D721Med (cell line): Measurements from ENCODE around the gene ETV5.

ENCODE experiments used
- DNase-seq: peaks from one replicate; pipeline ENCODE4 v3.0.0; 2011; ENCODE audit warnings: low spot score; ENCODE audit not compliant: insufficient read length
- FAIRE-seq: peaks from 2 replicates; lab custom pipeline; 2011; peaks lifted over from hg19 to GRCh38; lab: Jason Lieb, UNC
- TF ChIP-seq, protein P1 (sequence below): IDR thresholded peaks from 2 replicates; pipeline ENCODE4 v1.5.1; 2012; ENCODE audit warnings: mild to moderate bottlenecking, control low read depth; ENCODE audit not compliant: insufficient read depth; ENCODE audit errors: missing control alignments

ETV5 gene

GRCh38 chr3:186124592-186124991, 15.7 kb upstream of the ETV5 start:
- no peak for FAIRE-seq

DNA sequence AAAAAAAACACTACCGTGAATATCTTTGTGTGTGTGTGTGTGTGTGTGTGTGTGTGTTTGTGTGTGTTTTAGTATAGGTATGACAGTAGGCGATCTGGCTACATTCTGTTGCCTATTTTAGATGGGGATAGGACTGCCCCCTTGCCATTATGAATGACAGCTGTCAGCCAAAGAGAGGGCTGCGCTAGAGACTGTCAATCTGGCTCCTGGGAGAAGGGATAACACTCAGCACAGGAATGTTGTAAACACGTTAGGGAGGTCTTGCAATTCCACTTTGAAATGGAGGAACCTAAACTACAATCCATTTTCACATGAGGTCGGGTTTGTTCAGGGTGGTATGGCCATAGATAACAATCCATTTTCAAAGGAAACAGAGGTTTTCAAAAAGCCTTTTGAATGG, 14.1 kb upstream of the ETV5 start:
- no peak for DNase-seq
- TF ChIP-seq, protein P1, sequence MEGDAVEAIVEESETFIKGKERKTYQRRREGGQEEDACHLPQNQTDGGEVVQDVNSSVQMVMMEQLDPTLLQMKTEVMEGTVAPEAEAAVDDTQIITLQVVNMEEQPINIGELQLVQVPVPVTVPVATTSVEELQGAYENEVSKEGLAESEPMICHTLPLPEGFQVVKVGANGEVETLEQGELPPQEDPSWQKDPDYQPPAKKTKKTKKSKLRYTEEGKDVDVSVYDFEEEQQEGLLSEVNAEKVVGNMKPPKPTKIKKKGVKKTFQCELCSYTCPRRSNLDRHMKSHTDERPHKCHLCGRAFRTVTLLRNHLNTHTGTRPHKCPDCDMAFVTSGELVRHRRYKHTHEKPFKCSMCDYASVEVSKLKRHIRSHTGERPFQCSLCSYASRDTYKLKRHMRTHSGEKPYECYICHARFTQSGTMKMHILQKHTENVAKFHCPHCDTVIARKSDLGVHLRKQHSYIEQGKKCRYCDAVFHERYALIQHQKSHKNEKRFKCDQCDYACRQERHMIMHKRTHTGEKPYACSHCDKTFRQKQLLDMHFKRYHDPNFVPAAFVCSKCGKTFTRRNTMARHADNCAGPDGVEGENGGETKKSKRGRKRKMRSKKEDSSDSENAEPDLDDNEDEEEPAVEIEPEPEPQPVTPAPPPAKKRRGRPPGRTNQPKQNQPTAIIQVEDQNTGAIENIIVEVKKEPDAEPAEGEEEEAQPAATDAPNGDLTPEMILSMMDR, result no peak
- FAIRE-seq, result no peak

More at GRCh38 chr3:186124592-186124991, 15.7 kb upstream of the ETV5 start:
- DNase-seq, result no peak
- TF ChIP-seq, protein P1, result no peak

DNA sequence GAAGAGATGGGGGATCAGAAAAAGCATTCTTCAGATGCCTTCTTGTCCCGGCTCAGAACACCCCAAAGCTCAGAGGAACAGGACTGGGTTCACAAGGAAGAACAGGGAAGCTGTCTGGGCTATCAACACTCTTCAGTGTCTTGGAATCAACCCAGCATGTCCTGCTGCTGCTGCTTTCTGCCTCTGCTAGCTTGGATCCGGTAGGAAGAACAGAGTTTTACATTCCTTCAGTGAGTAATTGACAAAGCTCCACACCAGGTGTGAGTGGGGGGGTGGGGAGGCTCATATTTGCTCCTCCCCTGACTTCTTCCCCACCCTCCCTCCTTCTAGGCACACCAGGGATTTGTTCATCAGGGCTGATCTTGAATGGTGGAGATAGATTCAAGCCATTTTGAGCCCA, 13.1 kb upstream of the ETV5 start:
- TF ChIP-seq, protein P1, result no peak
- FAIRE-seq (no peak), DNase-seq (no peak)

GRCh38 chr3:186121278-186121677, 12.4 kb upstream of the ETV5 start:
- DNase-seq (no peak), FAIRE-seq (no peak)
- TF ChIP-seq, protein P1, result no peak

DNA sequence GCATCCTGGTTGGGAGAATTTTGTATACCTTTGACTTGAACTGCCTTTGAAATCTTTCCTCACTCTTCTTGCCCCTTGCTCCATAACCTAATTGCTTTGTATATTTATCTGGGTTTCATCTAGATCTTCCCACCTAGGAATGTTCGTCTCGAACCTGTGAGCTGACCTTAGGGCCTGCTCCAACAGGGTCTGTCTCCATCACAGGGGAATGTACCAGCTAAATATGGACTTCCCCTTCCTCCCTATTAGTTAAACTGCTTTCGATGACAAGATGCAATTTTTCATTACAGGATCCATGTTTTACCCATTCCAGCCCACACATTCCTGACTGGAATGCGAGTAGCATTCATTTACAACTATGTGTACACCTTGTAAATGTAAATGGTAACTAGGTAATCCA, 10.6 kb upstream of the ETV5 start:
- TF ChIP-seq, protein P1, result no peak
- DNase-seq (no peak), FAIRE-seq (no peak)

- DNase-seq (no peak), FAIRE-seq (no peak)
- TF ChIP-seq, protein P1, result no peak
Measured at GRCh38 chr3:186118692-186119091, 9.8 kb upstream of the ETV5 start.

- DNase-seq (no peak), FAIRE-seq (no peak)
- TF ChIP-seq, protein P1, result no peak
Measured at GRCh38 chr3:186117521-186118134, 8.7 kb upstream of the ETV5 start.
